HG02943 (cell line): ENCODE measurements around the gene GPR18.
"Not testable (repeated sequence)": the region's sequence is repeated elsewhere in the genome, so short reads cannot be mapped to it uniquely, and the experiment has no call there.

Source experiments
- ATAC-seq: cut with Tn5 transposase; IDR thresholded peaks from one replicate; pipeline ENCODE4 v1.9.1; 2021; ENCODE audit warnings: mild to moderate bottlenecking, low read depth, moderate library complexity; ENCODE audit not compliant: unreplicated experiment

GPR18 gene

GRCh38 chr13:99269627-99270241, 11.6 kb upstream of the GPR18 start:
- ATAC-seq, result peak; percentile 53

GRCh38 chr13:99268822-99269221, 10.6 kb upstream of the GPR18 start:
- no peak for ATAC-seq

DNA sequence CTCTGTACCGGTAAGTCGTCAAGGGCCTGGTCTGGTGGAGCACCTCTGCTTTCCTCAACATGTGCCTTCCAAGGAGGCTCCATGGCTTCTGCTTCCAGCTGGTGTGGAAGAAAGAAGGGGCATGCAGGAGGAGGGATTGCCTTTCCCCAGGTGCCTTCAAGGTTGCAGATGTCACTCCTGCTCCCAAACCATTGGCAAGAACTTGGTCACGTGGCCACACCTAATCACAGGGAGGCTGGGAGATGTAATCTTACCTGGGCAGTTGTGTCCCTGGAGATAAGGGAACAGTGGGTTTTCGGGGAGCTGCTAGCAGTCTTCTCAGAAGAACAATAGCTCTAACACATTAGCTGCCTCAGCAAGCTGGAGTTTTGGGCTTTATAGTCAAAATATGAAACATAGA, 9.7 kb upstream of the GPR18 start:
- no peak for ATAC-seq

- ATAC-seq, result no peak
These were observed 8.6 kb upstream of the GPR18 start for GRCh38 chr13:99266827-99267226.

GRCh38 chr13:99265821-99266426, 7.7 kb upstream of the GPR18 start:
- no peak for ATAC-seq

- ATAC-seq, result no peak
These were observed 7.1 kb upstream of the GPR18 start for GRCh38 chr13:99265162-99265800.

GRCh38 chr13:99264051-99264450, 5.9 kb upstream of the GPR18 start:
- ATAC-seq, result no peak

DNA sequence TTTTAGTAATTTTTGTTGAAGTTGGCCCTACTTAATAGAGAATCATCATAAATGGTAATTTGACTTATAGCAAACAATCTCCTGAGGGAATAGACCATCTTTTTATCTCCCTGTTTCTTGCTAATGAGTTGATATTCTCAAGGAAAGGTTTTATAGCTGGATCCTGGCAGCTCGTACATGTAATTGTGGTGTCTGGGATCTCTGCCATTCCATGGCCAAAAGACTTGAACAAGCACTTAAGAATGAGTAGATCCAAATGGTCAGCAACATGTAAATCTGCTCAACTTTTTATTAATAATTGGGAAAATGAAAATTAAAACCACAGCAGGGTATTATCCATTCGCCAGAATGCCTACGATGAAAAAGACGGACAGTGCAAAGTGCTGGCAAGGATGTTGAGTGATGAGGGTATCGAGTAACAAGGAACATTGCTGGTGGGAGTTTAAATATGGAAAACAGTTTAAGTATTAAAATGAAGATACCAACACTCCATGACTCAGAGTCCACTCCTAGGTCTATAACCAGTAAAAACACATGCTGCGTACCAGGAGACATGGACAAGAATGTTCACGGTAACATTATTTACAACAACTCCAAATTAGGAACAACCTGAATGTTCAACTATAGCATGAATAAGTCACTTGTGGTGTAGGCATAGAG, 5.1 kb upstream of the GPR18 start:
- no peak for ATAC-seq

- ATAC-seq, result no peak
These were observed 2.9 kb upstream of the GPR18 start for GRCh38 chr13:99261059-99261458.

DNA sequence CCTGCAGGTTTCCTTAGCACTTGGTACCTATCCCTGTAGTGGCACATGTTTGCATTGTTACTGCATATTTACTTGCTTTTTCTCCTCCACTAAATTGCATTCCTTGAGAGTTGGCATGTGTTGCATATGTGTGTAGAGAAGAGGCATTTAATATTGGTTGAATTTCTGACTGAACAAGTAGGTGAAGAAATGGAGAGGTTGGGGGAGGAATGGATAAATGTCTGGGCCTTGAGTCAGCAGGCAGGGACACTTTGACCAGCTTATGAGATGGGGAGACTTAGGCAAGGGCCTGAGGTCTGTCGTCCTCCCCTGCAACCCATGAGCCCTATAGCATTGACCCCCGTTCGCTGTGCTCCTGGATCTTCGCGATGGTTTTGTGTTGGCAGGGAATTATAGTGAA, 2.0 kb upstream of the GPR18 start:
- no peak for ATAC-seq

DNA sequence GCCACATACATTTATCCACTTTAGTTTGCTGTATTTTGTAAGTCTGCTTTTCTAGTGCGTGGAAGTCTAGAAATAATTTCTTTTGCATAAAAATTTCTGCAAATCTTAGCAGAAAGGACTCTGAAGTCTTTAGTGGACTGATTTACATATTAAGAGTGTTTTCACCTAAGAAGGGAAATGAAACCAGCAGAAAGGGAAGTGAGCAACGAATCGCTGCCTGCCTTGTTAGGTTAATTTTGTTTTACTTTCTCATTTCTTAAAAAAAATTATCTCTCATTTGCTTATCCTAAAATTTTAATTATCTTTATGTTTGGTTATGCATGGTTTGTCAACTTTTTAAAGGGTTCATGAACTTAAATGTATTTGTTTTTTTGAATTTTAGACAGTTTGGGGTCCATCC, 767 bp upstream of the GPR18 start:
- ATAC-seq, result no peak

GRCh38 chr13:99257291-99257690, 888 bp downstream of the GPR18 start:
- ATAC-seq, result no peak

- ATAC-seq, result no peak
These were observed 1.5 kb downstream of the GPR18 start for GRCh38 chr13:99256709-99257108.

DNA sequence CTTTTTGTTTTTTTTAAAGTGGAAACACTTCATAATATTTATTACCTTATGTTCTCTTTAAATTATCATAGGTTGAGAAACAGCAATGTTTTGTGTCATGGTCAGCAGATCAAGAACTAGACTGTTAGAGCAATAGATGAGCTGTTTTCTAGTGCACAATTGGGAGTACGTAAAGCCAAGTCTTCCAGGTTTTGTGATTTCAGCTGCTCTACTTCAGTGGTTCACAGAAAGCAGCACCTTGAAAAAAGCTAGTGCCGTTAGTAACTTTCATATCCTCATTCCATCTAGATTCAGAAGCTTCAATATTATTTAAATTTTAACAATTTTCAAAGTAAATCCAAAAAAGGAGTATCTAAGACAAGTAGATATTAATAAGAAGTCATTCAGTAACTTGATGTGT, 1.9 kb downstream of the GPR18 start:
- no peak for ATAC-seq

GRCh38 chr13:99255271-99255670, 2.9 kb downstream of the GPR18 start:
- ATAC-seq, result no peak

GRCh38 chr13:99254830-99255229, 3.3 kb downstream of the GPR18 start:
- ATAC-seq, result no peak

- ATAC-seq, result no peak
These were observed 6.3 kb downstream of the GPR18 start for GRCh38 chr13:99251921-99252320.

GRCh38 chr13:99250982-99251825, 7.0 kb downstream of the GPR18 start:
- ATAC-seq, result no peak

GRCh38 chr13:99249606-99250005, 8.6 kb downstream of the GPR18 start:
- ATAC-seq, result not testable (repeated sequence)

DNA sequence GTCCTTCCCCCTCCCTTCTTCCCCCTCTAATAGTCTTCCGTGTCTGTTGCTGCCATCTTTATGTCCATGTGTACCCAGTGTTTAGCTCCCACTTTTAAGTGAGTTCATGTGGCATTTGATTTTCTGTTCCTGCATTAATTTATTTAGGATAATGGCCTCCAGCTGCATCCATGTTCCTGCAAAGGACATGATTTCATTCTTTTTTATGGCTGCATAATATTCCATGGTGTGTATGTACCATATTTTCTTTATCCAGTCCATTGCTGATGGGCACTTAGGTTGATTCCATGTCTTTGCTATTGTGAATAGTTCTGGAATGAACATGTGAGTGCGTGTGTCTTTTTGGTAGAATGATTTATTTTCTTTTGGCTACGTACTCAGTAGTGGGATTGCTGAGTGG, 9.0 kb downstream of the GPR18 start:
- not testable (repeated sequence) for ATAC-seq

- no peak for ATAC-seq
These were observed 12.1 kb downstream of the GPR18 start for GRCh38 chr13:99246100-99246499.
